A673 (cell line): ENCODE results near the gene MMP10. TPM values are rescaled to one million over a fixed set of nuclear protein-coding genes. Genes with fewer than 3 reads are reported as not detected.

Experiments
- BruUV-seq: library from RNA; stranded (reverse); fragments of 400-500 nt; replicated peaks from 2 replicates; lab custom pipeline; 2021; lab: Mats Ljungman, UMichigan
- CTCF ChIA-PET: fragments of 300-600 bp; sonication (Branson Sonifier 250); formaldehyde crosslinking; loops from one replicate; lab custom pipeline; 2022; ENCODE audit warnings: antibody characterized with exemption; lab: Charles Lee
- POLR2A ChIA-PET: fragments of 300-600 bp; sonication (Branson Sonifier 250); formaldehyde crosslinking; loops from one replicate; lab custom pipeline; 2022; ENCODE audit warnings: antibody characterized with exemption; ENCODE audit not compliant: low non-redundant PET; lab: Charles Lee
- DNase-seq: peaks from one replicate; pipeline ENCODE4 v3.0.0-alpha.2; 2015; ENCODE audit warnings: low spot score
- H3K27ac ChIP-seq: fragments of 200-600 bp; sonication (generic); 2 replicates; pipeline ENCODE4 v1.5.1; 2016; ENCODE audit warnings: mixed run types, low read depth, mild to moderate bottlenecking, mixed read lengths, antibody characterized with exemption, low read length; ENCODE audit not compliant: poor library complexity, severe bottlenecking
- H3K27me3 ChIP-seq: fragments of 200-600 bp; sonication (generic); replicated peaks from 2 replicates; pipeline ENCODE4 v1.6.1; 2017; ENCODE audit warnings: mixed run types, low read depth, mild to moderate bottlenecking, mixed read lengths, antibody characterized with exemption, low read length; ENCODE audit not compliant: insufficient read depth, poor library complexity
- H3K36me3 ChIP-seq: fragments of 200-600 bp; sonication (generic); 2 replicates; pipeline ENCODE4 v1.6.1; 2016; ENCODE audit warnings: mixed run types, mild to moderate bottlenecking, mixed read lengths, antibody characterized with exemption, low read length; ENCODE audit not compliant: insufficient read depth, poor library complexity, severe bottlenecking
- H3K4me1 ChIP-seq: fragments of 200-600 bp; sonication (generic); 2 replicates; pipeline ENCODE4 v1.6.1; 2017; ENCODE audit warnings: mixed run types, mild to moderate bottlenecking, mixed read lengths, antibody characterized with exemption, low read length; ENCODE audit not compliant: insufficient read depth, poor library complexity, severe bottlenecking
- H3K4me3 ChIP-seq: fragments of 200-600 bp; sonication (generic); 2 replicates; pipeline ENCODE4 v1.5.1; 2016; ENCODE audit warnings: low read depth, mixed run types, mild to moderate bottlenecking, mixed read lengths, low read length; ENCODE audit not compliant: poor library complexity, severe bottlenecking
- H3K9me3 ChIP-seq: fragments of 200-600 bp; sonication (generic); 2 replicates; pipeline ENCODE4 v1.6.1; 2016; ENCODE audit warnings: mixed run types, low read depth, mild to moderate bottlenecking, mixed read lengths, antibody characterized with exemption, low read length; ENCODE audit not compliant: poor library complexity, severe bottlenecking
- EZH2 ChIP-seq: fragments of 200-600 bp; sonication (generic); IDR thresholded peaks from 2 replicates; pipeline ENCODE4 v1.6.1; 2017; ENCODE audit warnings: borderline replicate concordance, low read depth, mild to moderate bottlenecking, mixed read lengths, antibody characterized with exemption, low read length; ENCODE audit not compliant: poor library complexity, severe bottlenecking
- intact Hi-C: fragments of 100-400 bp; cut with micrococcal nuclease; formaldehyde crosslinking; loops from one replicate; pipeline ENCODE4 v1.10.0; 2022; ENCODE audit not compliant: unreplicated experiment
- total RNA-seq: library from RNA; stranded (reverse); gene quantifications from 2 replicates; pipeline ENCODE4 v1.2.3, GENCODE V29; 2021
- TF ChIP-seq, protein P1 (sequence below): fragments of 300-800, 200-600 bp; sonication (generic); conservative IDR thresholded peaks from 2 replicates; pipeline ENCODE4 v1.5.1; 2017; ENCODE audit warnings: low read depth, mild to moderate bottlenecking, antibody characterized with exemption, low read length, moderate library complexity, mixed read lengths

The MMP10 gene
- total RNA-seq, 1 experiment from 2014 or later: 4.0 TPM

GRCh38 chr11:102767800-102768199 lies 12.6 kb downstream of the MMP10 start:
- TF ChIP-seq, protein P1, sequence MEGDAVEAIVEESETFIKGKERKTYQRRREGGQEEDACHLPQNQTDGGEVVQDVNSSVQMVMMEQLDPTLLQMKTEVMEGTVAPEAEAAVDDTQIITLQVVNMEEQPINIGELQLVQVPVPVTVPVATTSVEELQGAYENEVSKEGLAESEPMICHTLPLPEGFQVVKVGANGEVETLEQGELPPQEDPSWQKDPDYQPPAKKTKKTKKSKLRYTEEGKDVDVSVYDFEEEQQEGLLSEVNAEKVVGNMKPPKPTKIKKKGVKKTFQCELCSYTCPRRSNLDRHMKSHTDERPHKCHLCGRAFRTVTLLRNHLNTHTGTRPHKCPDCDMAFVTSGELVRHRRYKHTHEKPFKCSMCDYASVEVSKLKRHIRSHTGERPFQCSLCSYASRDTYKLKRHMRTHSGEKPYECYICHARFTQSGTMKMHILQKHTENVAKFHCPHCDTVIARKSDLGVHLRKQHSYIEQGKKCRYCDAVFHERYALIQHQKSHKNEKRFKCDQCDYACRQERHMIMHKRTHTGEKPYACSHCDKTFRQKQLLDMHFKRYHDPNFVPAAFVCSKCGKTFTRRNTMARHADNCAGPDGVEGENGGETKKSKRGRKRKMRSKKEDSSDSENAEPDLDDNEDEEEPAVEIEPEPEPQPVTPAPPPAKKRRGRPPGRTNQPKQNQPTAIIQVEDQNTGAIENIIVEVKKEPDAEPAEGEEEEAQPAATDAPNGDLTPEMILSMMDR: no peak
- TF ChIP-seq EZH2: no peak
- Histone ChIP-seq H3K36me3 (no peaks in the 10 kb centered on the region), H3K4me3 (no peak overlapping the region), H3K4me1 (peaks cover 9% of the 10 kb centered on the region), H3K27ac (no peak overlapping the region), H3K27me3 (no peaks in the 10 kb centered on the region), H3K9me3 (no peaks in the 10 kb centered on the region)
- POLR2A ChIA-PET: no interaction called here
- CTCF ChIA-PET: no interaction called here
- BruUV-seq: no TSS peak
- intact Hi-C loops: no loop called here
- DNase-seq: no peak

- H3K27me3 ChIP-seq: no peaks in the 10 kb centered on the region
- peaks cover 29% of the 10 kb centered on the region for H3K4me1 ChIP-seq
- BruUV-seq: no TSS peak
- no peak for DNase-seq
- no peaks in the 10 kb centered on the region for H3K36me3 ChIP-seq
- intact Hi-C loops: no loop called here
- H3K9me3 ChIP-seq: no peaks in the 10 kb centered on the region
- H3K27ac ChIP-seq: peak overlapping the region; percentile 3
- ChIA-PET POLR2A (no interaction called here), CTCF (no interaction called here)
- H3K4me3 ChIP-seq: no peak overlapping the region
- TF ChIP-seq, protein P1: no peak
- no peak for TF ChIP-seq EZH2
Measured at GRCh38 chr11:102763440-102763839, 17.0 kb downstream of the MMP10 start.

GRCh38 chr11:102762361-102762767 lies 18.1 kb downstream of the MMP10 start:
- BruUV-seq: TSS peak; percentile 67
- POLR2A ChIA-PET: interaction anchor here (1.2 kb wide), 1 partner anchor 46 kb away, joined by 3 read pairs; no protein-coding TSS in a partner anchor
- Histone ChIP-seq H3K36me3 (no peaks in the 10 kb centered on the region), H3K4me3 (no peak overlapping the region), H3K9me3 (no peaks in the 10 kb centered on the region), H3K27me3 (no peaks in the 10 kb centered on the region), H3K27ac (peak overlapping the region; percentile 72), H3K4me1 (peaks cover 29% of the 10 kb centered on the region)
- intact Hi-C loops: no loop called here
- peak; percentile 48 for DNase-seq
- no peak for TF ChIP-seq EZH2
- TF ChIP-seq, protein P1: no peak
- CTCF ChIA-PET: no interaction called here
